Heart left ventricle (tissue), 13 donors: ENCODE data around the gene ABLIM2.

Source experiments
- POLR2A ChIP-seq, 2 donors: fragments of 450-650 bp; IDR thresholded peaks; one replicate each; pipeline ENCODE4 v1.6.1; 2017; ENCODE audit warnings: antibody characterized with exemption in 2 of 2, mild to moderate bottlenecking in 2 of 2, moderate library complexity in 2 of 2
- TF ChIP-seq, protein P1 (sequence below), 12 donors: fragments of 200-600 bp; sonication (generic) in 4 of 12; IDR thresholded peaks; one replicate each; pipeline versions ENCODE4 v1.5.0 to v1.8.0; 2018 to 2022; ENCODE audit warnings: antibody characterized with exemption in 12 of 12, mild to moderate bottlenecking in 5 of 12
- donor health status: ischemic (EF 13 %, LVEDD 7.1; RV severe dilation, severe dysfunction).
- donor health status: DM: no; HTN: yes; CAD: no.
- donor health status: DM: no; HTN: no; CAD: no.
- donor health status: ischemic (EF 25% LVEDD 6.9; RV normal size, moderate dysfunction).
- donor health status: ischemic (EF 25% LVEDD 5.7; RV mildly dilated, moderate dysfunction).
- donor health status: ischemic (EF 35%, LVEDD 5.7; RV mildly dilated, moderate dysfunction).
- donor health status: nonischemic (EF 11% LVEDD 7.7; RV severe dilation, severe dysfunction).
- donor health status: DM: yes; HTN: yes; CAD: no.
- donor health status: PGD.
- donor health status: ischemic (EF 29% LVEDD 5.4; RV normal size, mild dysfunction).
- donor health status: nonischemic (EF 23%, LVEDD 6.1; RV moderate dilation, normal function).

DNA sequence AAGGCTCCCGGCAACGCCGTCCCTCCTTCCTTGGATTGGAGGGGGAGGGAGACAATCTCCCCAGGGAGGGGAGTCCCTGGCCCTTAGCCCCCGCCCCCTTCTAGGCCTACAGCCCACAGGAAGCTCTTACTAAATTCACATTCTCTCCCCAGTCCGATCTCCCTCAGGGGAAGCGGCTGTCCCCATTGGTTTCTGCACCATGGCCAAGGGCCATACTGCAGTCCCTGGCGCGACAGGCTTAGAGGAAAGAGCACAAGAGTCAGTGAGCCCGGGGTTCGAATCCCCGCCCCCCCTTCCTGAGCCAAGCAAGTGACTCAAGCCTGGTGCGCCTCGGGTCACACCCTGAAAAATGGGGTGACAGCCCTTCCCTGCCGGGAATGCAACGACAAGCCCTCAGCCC, 1.1 kb downstream of the ABLIM2 start:
- TF ChIP-seq, protein P1, sequence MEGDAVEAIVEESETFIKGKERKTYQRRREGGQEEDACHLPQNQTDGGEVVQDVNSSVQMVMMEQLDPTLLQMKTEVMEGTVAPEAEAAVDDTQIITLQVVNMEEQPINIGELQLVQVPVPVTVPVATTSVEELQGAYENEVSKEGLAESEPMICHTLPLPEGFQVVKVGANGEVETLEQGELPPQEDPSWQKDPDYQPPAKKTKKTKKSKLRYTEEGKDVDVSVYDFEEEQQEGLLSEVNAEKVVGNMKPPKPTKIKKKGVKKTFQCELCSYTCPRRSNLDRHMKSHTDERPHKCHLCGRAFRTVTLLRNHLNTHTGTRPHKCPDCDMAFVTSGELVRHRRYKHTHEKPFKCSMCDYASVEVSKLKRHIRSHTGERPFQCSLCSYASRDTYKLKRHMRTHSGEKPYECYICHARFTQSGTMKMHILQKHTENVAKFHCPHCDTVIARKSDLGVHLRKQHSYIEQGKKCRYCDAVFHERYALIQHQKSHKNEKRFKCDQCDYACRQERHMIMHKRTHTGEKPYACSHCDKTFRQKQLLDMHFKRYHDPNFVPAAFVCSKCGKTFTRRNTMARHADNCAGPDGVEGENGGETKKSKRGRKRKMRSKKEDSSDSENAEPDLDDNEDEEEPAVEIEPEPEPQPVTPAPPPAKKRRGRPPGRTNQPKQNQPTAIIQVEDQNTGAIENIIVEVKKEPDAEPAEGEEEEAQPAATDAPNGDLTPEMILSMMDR (IDR thresholded peaks at IDR 0.05) = no peak
- TF ChIP-seq POLR2A (IDR thresholded peaks at IDR 0.05) = peak in 1 of 2 donors; percentile 14
